HEK293T (cell line): ENCODE data around the gene PRC1.

Source experiments
- CTBP1 ChIP-seq: fragments of 450-650 bp; IDR thresholded peaks from 2 replicates; pipeline ENCODE4 v1.6.1; 2016; ENCODE audit warnings: borderline replicate concordance
- ELF4 ChIP-seq: fragments of 450-650 bp; IDR thresholded peaks from 2 replicates; pipeline ENCODE4 v1.6.1; 2017; ENCODE audit warnings: antibody characterized with exemption
- FOXA1 ChIP-seq: fragments of 450-650 bp; IDR thresholded peaks from 2 replicates; pipeline ENCODE4 v1.6.1; 2016; ENCODE audit warnings: mild to moderate bottlenecking
- FOXM1 ChIP-seq: fragments of 450-650 bp; IDR thresholded peaks from 2 replicates; pipeline ENCODE4 v1.6.1; 2017; ENCODE audit warnings: mild to moderate bottlenecking, borderline replicate concordance
- HDGF ChIP-seq: fragments of 450-650 bp; IDR thresholded peaks from 2 replicates; pipeline ENCODE4 v1.6.1; 2017; ENCODE audit warnings: antibody characterized with exemption, borderline replicate concordance
- PKNOX1 ChIP-seq: fragments of 450-650 bp; IDR thresholded peaks from 2 replicates; pipeline ENCODE4 v1.6.1; 2016
- SP1 ChIP-seq: fragments of 450-650 bp; IDR thresholded peaks from 2 replicates; pipeline ENCODE4 v1.6.1; 2017
- TARDBP ChIP-seq: fragments of 450-650 bp; IDR thresholded peaks from 2 replicates; pipeline ENCODE4 v1.6.1; 2016
- ZNF384 ChIP-seq: fragments of 450-650 bp; IDR thresholded peaks from 2 replicates; pipeline ENCODE4 v1.6.1; 2016

GRCh38 chr15:90986790-90987507, 7.4 kb downstream of the PRC1 start:
- TF ChIP-seq ELF4 (no peak), HDGF (no peak), PKNOX1 (no peak), FOXM1 (no peak), ZNF384 (no peak), FOXA1 (no peak), CTBP1 (no peak), TARDBP (no peak), SP1 (no peak)
